ENCODE measurements around the gene MCMBP.

The MCMBP gene

DNA sequence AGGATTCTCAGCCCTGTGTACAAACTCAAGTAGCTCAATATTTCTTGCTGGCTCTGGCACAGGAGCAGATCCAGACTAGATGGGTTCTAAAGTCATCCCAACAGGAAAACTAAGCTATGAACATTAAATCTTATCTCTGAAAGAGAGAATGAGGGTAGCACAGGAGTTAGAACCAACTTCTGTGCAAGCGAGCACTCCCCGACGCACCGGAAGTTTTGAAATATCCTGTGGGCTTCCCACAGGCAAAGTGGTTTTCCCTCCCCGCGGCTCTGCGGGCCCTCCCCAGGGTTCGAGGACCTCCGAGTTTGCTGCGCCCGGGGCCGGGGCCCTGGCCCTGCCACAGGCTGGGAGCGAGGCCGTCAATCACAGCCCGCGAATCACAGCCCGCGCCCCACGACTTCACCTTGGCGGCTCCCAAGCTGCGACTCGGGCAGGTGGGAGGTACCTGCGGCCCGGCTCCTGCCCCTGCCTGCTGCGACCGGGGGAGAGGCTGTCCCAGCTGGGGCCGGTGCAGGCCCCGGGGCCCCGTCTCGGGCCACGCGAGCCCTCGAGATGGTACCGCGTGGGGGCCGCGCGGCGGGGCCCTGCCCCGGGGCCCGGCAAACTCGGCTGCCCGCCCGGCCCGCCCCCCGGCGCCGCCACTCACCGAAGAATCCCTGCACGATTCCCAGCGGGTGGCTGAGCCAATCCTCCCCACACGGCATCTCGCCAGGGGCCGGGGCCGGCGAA lies 598 bp downstream of the MCMBP start (continued):
- TF ChIP-seq HOXD13 (CRISPR knock-in tag; IDR thresholded peaks at IDR 0.05; ENCODE audit: borderline replicate concordance) (no peak), ZNF2 (tag by site-specific recombination; IDR thresholded peaks at IDR 0.05) (no peak), ZXDB (tag by site-specific recombination; IDR thresholded peaks at IDR 0.05) (no peak), ZNF19 (tag by site-specific recombination; IDR thresholded peaks at IDR 0.05; ENCODE audit: low read depth) (no peak), ZBTB17 (tag by site-specific recombination; IDR thresholded peaks at IDR 0.05) (peak; percentile 50), ZBTB7A (tag by site-specific recombination; IDR thresholded peaks at IDR 0.05; ENCODE audit: low read depth) (no peak), SP2 (tag by site-specific recombination; IDR thresholded peaks at IDR 0.05) (peak; percentile 96), ZNF571 (tag by site-specific recombination; IDR thresholded peaks at IDR 0.05) (no peak), PRDM1 (tag by site-specific recombination; IDR thresholded peaks at IDR 0.05) (no peak), ZNF266 (tag by site-specific recombination; IDR thresholded peaks at IDR 0.05; ENCODE audit: low read depth) (no peak), GLIS1 (tag by site-specific recombination; IDR thresholded peaks at IDR 0.05) (peak; percentile 43; the same call in 1 of the 2 replicates), ZNF555 (tag by site-specific recombination; conservative IDR thresholded peaks at IDR 0.05) (no peak), ZSCAN30 (tag by site-specific recombination; IDR thresholded peaks at IDR 0.05) (0 out of 2 replicates have a peak, but pooled peaks have one; percentile 56), SETDB1 (IDR thresholded peaks at IDR 0.05; ENCODE audit: insufficient read length, low read length) (no peak), ZBTB48 (tag by site-specific recombination; IDR thresholded peaks at IDR 0.05) (0 out of 2 replicates have a peak, but pooled peaks have one; percentile 22), ZFP37 (tag by site-specific recombination; IDR thresholded peaks at IDR 0.05) (no peak), SCRT1 (tag by site-specific recombination; IDR thresholded peaks at IDR 0.05; ENCODE audit: borderline replicate concordance) (no peak), ZNF146 (tag by site-specific recombination; IDR thresholded peaks at IDR 0.05) (no peak), KLF10 (tag by site-specific recombination; IDR thresholded peaks at IDR 0.05) (no peak), ZNF292 (tag by site-specific recombination; IDR thresholded peaks at IDR 0.05; ENCODE audit: borderline replicate concordance, low read depth) (no peak), GLIS2 (tag by site-specific recombination; IDR thresholded peaks at IDR 0.05) (peak; percentile 71), IKZF3 (tag by site-specific recombination; IDR thresholded peaks at IDR 0.05) (no peak), MEIS1 (CRISPR knock-in tag; IDR thresholded peaks at IDR 0.05; ENCODE audit: borderline replicate concordance) (no peak; the same call in 1 of the 2 replicates)
- TF ChIP-seq, protein P1, sequence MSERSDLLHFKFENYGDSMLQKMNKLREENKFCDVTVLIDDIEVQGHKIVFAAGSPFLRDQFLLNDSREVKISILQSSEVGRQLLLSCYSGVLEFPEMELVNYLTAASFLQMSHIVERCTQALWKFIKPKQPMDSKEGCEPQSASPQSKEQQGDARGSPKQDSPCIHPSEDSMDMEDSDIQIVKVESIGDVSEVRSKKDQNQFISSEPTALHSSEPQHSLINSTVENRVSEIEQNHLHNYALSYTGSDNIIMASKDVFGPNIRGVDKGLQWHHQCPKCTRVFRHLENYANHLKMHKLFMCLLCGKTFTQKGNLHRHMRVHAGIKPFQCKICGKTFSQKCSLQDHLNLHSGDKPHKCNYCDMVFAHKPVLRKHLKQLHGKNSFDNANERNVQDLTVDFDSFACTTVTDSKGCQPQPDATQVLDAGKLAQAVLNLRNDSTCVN (tag by site-specific recombination; optimal IDR thresholded peaks at IDR 0.05): peak; percentile 40
- TF ChIP-seq, protein P2, sequence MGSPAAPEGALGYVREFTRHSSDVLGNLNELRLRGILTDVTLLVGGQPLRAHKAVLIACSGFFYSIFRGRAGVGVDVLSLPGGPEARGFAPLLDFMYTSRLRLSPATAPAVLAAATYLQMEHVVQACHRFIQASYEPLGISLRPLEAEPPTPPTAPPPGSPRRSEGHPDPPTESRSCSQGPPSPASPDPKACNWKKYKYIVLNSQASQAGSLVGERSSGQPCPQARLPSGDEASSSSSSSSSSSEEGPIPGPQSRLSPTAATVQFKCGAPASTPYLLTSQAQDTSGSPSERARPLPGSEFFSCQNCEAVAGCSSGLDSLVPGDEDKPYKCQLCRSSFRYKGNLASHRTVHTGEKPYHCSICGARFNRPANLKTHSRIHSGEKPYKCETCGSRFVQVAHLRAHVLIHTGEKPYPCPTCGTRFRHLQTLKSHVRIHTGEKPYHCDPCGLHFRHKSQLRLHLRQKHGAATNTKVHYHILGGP (tag by site-specific recombination; IDR thresholded peaks at IDR 0.05): no peak
- TF ChIP-seq, protein P3, sequence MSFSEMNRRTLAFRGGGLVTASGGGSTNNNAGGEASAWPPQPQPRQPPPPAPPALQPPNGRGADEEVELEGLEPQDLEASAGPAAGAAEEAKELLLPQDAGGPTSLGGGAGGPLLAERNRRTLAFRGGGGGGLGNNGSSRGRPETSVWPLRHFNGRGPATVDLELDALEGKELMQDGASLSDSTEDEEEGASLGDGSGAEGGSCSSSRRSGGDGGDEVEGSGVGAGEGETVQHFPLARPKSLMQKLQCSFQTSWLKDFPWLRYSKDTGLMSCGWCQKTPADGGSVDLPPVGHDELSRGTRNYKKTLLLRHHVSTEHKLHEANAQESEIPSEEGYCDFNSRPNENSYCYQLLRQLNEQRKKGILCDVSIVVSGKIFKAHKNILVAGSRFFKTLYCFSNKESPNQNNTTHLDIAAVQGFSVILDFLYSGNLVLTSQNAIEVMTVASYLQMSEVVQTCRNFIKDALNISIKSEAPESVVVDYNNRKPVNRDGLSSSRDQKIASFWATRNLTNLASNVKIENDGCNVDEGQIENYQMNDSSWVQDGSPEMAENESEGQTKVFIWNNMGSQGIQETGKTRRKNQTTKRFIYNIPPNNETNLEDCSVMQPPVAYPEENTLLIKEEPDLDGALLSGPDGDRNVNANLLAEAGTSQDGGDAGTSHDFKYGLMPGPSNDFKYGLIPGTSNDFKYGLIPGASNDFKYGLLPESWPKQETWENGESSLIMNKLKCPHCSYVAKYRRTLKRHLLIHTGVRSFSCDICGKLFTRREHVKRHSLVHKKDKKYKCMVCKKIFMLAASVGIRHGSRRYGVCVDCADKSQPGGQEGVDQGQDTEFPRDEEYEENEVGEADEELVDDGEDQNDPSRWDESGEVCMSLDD (tag by site-specific recombination; IDR thresholded peaks at IDR 0.05): no peak
- TF ChIP-seq, protein P4, sequence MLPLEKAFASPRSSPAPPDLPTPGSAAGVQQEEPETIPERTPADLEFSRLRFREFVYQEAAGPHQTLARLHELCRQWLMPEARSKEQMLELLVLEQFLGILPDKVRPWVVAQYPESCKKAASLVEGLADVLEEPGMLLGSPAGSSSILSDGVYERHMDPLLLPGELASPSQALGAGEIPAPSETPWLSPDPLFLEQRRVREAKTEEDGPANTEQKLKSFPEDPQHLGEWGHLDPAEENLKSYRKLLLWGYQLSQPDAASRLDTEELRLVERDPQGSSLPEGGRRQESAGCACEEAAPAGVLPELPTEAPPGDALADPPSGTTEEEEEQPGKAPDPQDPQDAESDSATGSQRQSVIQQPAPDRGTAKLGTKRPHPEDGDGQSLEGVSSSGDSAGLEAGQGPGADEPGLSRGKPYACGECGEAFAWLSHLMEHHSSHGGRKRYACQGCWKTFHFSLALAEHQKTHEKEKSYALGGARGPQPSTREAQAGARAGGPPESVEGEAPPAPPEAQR (tag by site-specific recombination; IDR thresholded peaks at IDR 0.05): no peak
- TF ChIP-seq, protein P5, sequence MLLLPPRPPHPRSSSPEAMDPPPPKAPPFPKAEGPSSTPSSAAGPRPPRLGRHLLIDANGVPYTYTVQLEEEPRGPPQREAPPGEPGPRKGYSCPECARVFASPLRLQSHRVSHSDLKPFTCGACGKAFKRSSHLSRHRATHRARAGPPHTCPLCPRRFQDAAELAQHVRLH (tag by site-specific recombination; IDR thresholded peaks at IDR 0.05): no peak
- TF ChIP-seq, protein P6, sequence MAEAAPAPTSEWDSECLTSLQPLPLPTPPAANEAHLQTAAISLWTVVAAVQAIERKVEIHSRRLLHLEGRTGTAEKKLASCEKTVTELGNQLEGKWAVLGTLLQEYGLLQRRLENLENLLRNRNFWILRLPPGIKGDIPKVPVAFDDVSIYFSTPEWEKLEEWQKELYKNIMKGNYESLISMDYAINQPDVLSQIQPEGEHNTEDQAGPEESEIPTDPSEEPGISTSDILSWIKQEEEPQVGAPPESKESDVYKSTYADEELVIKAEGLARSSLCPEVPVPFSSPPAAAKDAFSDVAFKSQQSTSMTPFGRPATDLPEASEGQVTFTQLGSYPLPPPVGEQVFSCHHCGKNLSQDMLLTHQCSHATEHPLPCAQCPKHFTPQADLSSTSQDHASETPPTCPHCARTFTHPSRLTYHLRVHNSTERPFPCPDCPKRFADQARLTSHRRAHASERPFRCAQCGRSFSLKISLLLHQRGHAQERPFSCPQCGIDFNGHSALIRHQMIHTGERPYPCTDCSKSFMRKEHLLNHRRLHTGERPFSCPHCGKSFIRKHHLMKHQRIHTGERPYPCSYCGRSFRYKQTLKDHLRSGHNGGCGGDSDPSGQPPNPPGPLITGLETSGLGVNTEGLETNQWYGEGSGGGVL (tag by site-specific recombination; IDR thresholded peaks at IDR 0.05): no peak; the same call in 1 of the 2 replicates
- TF ChIP-seq, protein P7, sequence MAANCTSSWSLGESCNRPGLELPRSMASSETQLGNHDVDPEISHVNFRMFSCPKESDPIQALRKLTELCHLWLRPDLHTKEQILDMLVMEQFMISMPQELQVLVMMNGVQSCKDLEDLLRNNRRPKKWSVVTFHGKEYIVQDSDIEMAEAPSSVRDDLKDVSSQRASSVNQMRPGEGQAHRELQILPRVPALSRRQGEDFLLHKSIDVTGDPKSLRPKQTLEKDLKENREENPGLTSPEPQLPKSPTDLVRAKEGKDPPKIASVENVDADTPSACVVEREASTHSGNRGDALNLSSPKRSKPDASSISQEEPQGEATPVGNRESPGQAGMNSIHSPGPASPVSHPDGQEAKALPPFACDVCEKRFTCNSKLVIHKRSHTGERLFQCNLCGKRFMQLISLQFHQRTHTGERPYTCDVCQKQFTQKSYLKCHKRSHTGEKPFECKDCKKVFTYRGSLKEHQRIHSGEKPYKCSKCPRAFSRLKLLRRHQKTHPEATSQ (tag by site-specific recombination; IDR thresholded peaks at IDR 0.05): no peak

All from HEK293 (cell line).